Brain pericyte (primary cell): Measurements from ENCODE around the gene PEAR1.

Source experiments
- DNase-seq: peaks from one replicate; pipeline ENCODE4 v3.0.0-alpha.2; 2012; ENCODE audit warnings: low read depth, low spot score

Gene PEAR1

GRCh38 chr1:156884560-156885184 lies 8.8 kb upstream of the PEAR1 start:
- DNase-seq: no peak

GRCh38 chr1:156885314-156885713 lies 8.2 kb upstream of the PEAR1 start:
- no peak for DNase-seq

GRCh38 chr1:156885880-156886355 lies 7.6 kb upstream of the PEAR1 start:
- no peak for DNase-seq

GRCh38 chr1:156886583-156887281 lies 6.8 kb upstream of the PEAR1 start:
- DNase-seq: no peak

- no peak for DNase-seq
Observed at GRCh38 chr1:156887317-156887716, 6.2 kb upstream of the PEAR1 start.

GRCh38 chr1:156887734-156888133 lies 5.8 kb upstream of the PEAR1 start:
- DNase-seq: no peak

- DNase-seq: no peak
Observed at GRCh38 chr1:156889802-156890580, 3.5 kb upstream of the PEAR1 start.

GRCh38 chr1:156892190-156893047 lies 1.1 kb upstream of the PEAR1 start:
- DNase-seq: peak; percentile 62

GRCh38 chr1:156894001-156894400 lies 483 bp downstream of the PEAR1 start:
- no peak for DNase-seq

- no peak for DNase-seq
Observed at GRCh38 chr1:156894711-156895454, 1.4 kb downstream of the PEAR1 start.

GRCh38 chr1:156895455-156895812 lies 1.9 kb downstream of the PEAR1 start:
- DNase-seq: no peak

- DNase-seq: no peak
Observed at GRCh38 chr1:156895927-156896326, 2.4 kb downstream of the PEAR1 start.

GRCh38 chr1:156896490-156897033 lies 3.0 kb downstream of the PEAR1 start:
- DNase-seq: no peak

GRCh38 chr1:156897078-156897825 lies 3.7 kb downstream of the PEAR1 start:
- no peak for DNase-seq

- no peak for DNase-seq
Observed at GRCh38 chr1:156898161-156898566, 4.6 kb downstream of the PEAR1 start.

- no peak for DNase-seq
Observed at GRCh38 chr1:156898971-156899664, 5.6 kb downstream of the PEAR1 start.

- DNase-seq: no peak
Observed at GRCh38 chr1:156899956-156900718, 6.6 kb downstream of the PEAR1 start.

GRCh38 chr1:156900896-156901589 lies 7.5 kb downstream of the PEAR1 start:
- no peak for DNase-seq
